ENCODE data around the gene SH3RF3. TPM values are rescaled to one million over a fixed set of nuclear protein-coding genes. Genes with fewer than 3 reads are reported as not detected.

SH3RF3 gene
- total RNA-seq, 1 experiment from 2014 or later: 1.0 TPM

GRCh38 chr2:109253217-109253616 lies 124.2 kb downstream of the SH3RF3 start:
- POLR2A ChIA-PET: no interaction called here
- DNase-seq (ENCODE audit: low spot score): no peak
- no peaks in the 10 kb centered on the region for H3K27me3 Mint-ChIP-seq (ENCODE audit: low read depth)
- H3K4me3 Mint-ChIP-seq: no peak overlapping the region
- peaks cover 3% of the 10 kb centered on the region for H3K4me1 Mint-ChIP-seq
- H3K9me3 Mint-ChIP-seq: peaks cover 4% of the 10 kb centered on the region; the same call in 1 of the 2 replicates
- CTCF ChIA-PET: interaction anchor here (0.9 kb wide), 1 partner anchor 257 kb away, joined by 4 read pairs; no protein-coding TSS in a partner anchor
- no peaks in the 10 kb centered on the region for H3K36me3 Mint-ChIP-seq
- no peak overlapping the region for H3K27ac Mint-ChIP-seq
- TF ChIP-seq ZNF425 (CRISPR knock-in tag; conservative IDR thresholded peaks at IDR 0.05): no peak
- no peak for TF ChIP-seq NR1H2 (CRISPR knock-in tag; IDR thresholded peaks at IDR 0.05)
- TF ChIP-seq, protein P1, sequence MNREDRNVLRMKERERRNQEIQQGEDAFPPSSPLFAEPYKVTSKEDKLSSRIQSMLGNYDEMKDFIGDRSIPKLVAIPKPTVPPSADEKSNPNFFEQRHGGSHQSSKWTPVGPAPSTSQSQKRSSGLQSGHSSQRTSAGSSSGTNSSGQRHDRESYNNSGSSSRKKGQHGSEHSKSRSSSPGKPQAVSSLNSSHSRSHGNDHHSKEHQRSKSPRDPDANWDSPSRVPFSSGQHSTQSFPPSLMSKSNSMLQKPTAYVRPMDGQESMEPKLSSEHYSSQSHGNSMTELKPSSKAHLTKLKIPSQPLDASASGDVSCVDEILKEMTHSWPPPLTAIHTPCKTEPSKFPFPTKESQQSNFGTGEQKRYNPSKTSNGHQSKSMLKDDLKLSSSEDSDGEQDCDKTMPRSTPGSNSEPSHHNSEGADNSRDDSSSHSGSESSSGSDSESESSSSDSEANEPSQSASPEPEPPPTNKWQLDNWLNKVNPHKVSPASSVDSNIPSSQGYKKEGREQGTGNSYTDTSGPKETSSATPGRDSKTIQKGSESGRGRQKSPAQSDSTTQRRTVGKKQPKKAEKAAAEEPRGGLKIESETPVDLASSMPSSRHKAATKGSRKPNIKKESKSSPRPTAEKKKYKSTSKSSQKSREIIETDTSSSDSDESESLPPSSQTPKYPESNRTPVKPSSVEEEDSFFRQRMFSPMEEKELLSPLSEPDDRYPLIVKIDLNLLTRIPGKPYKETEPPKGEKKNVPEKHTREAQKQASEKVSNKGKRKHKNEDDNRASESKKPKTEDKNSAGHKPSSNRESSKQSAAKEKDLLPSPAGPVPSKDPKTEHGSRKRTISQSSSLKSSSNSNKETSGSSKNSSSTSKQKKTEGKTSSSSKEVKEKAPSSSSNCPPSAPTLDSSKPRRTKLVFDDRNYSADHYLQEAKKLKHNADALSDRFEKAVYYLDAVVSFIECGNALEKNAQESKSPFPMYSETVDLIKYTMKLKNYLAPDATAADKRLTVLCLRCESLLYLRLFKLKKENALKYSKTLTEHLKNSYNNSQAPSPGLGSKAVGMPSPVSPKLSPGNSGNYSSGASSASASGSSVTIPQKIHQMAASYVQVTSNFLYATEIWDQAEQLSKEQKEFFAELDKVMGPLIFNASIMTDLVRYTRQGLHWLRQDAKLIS (CRISPR knock-in tag; IDR thresholded peaks at IDR 0.05; ENCODE audit: borderline replicate concordance): no peak
- TF ChIP-seq, protein P2, sequence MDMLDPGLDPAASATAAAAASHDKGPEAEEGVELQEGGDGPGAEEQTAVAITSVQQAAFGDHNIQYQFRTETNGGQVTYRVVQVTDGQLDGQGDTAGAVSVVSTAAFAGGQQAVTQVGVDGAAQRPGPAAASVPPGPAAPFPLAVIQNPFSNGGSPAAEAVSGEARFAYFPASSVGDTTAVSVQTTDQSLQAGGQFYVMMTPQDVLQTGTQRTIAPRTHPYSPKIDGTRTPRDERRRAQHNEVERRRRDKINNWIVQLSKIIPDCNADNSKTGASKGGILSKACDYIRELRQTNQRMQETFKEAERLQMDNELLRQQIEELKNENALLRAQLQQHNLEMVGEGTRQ (CRISPR knock-in tag; IDR thresholded peaks at IDR 0.05): no peak
- TF ChIP-seq, protein P3, sequence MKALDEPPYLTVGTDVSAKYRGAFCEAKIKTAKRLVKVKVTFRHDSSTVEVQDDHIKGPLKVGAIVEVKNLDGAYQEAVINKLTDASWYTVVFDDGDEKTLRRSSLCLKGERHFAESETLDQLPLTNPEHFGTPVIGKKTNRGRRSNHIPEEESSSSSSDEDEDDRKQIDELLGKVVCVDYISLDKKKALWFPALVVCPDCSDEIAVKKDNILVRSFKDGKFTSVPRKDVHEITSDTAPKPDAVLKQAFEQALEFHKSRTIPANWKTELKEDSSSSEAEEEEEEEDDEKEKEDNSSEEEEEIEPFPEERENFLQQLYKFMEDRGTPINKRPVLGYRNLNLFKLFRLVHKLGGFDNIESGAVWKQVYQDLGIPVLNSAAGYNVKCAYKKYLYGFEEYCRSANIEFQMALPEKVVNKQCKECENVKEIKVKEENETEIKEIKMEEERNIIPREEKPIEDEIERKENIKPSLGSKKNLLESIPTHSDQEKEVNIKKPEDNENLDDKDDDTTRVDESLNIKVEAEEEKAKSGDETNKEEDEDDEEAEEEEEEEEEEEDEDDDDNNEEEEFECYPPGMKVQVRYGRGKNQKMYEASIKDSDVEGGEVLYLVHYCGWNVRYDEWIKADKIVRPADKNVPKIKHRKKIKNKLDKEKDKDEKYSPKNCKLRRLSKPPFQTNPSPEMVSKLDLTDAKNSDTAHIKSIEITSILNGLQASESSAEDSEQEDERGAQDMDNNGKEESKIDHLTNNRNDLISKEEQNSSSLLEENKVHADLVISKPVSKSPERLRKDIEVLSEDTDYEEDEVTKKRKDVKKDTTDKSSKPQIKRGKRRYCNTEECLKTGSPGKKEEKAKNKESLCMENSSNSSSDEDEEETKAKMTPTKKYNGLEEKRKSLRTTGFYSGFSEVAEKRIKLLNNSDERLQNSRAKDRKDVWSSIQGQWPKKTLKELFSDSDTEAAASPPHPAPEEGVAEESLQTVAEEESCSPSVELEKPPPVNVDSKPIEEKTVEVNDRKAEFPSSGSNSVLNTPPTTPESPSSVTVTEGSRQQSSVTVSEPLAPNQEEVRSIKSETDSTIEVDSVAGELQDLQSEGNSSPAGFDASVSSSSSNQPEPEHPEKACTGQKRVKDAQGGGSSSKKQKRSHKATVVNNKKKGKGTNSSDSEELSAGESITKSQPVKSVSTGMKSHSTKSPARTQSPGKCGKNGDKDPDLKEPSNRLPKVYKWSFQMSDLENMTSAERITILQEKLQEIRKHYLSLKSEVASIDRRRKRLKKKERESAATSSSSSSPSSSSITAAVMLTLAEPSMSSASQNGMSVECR (CRISPR knock-in tag; IDR thresholded peaks at IDR 0.05; ENCODE audit: borderline replicate concordance): no peak
- TF ChIP-seq, protein P4, sequence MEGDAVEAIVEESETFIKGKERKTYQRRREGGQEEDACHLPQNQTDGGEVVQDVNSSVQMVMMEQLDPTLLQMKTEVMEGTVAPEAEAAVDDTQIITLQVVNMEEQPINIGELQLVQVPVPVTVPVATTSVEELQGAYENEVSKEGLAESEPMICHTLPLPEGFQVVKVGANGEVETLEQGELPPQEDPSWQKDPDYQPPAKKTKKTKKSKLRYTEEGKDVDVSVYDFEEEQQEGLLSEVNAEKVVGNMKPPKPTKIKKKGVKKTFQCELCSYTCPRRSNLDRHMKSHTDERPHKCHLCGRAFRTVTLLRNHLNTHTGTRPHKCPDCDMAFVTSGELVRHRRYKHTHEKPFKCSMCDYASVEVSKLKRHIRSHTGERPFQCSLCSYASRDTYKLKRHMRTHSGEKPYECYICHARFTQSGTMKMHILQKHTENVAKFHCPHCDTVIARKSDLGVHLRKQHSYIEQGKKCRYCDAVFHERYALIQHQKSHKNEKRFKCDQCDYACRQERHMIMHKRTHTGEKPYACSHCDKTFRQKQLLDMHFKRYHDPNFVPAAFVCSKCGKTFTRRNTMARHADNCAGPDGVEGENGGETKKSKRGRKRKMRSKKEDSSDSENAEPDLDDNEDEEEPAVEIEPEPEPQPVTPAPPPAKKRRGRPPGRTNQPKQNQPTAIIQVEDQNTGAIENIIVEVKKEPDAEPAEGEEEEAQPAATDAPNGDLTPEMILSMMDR (IDR thresholded peaks at IDR 0.05): no peak
- TF ChIP-seq AR (CRISPR knock-in tag; IDR thresholded peaks at IDR 0.05): no peak
- TF ChIP-seq TEAD1 (CRISPR knock-in tag; IDR thresholded peaks at IDR 0.05): no peak
- TF ChIP-seq PREB (CRISPR knock-in tag; IDR thresholded peaks at IDR 0.05; ENCODE audit: borderline replicate concordance): no peak
- ATAC-seq: no peak

Measured in WTC11 (cell line).